Measurements from ENCODE around the gene KLHDC7B.

- no peak for TF ChIP-seq CTCF (conservative IDR thresholded peaks at IDR 0.05; ENCODE audit: low read depth, low read length)
- no peak for TF ChIP-seq EZH2 (IDR thresholded peaks at IDR 0.05; ENCODE audit: borderline replicate concordance, low read depth, low read length, poor library complexity, severe bottlenecking)
These were observed 4.7 kb downstream of the KLHDC7B start for GRCh38 chr22:50550395-50550794.

Data from A673 (cell line).